Measurements from ENCODE around the gene BCL2L13.
"Not testable (repeated sequence)": the region's sequence is repeated elsewhere in the genome, so short reads cannot be mapped to it uniquely, and the experiment has no call there.

The BCL2L13 gene

GRCh38 chr22:17697196-17697595 is 58.6 kb downstream of the BCL2L13 start:
- ATAC-seq, result not testable (repeated sequence)

GRCh38 chr22:17698276-17698675 is 59.7 kb downstream of the BCL2L13 start:
- ATAC-seq, result not testable (repeated sequence)

- ATAC-seq, result no peak
Observed at GRCh38 chr22:17698948-17699347, 60.4 kb downstream of the BCL2L13 start.

DNA sequence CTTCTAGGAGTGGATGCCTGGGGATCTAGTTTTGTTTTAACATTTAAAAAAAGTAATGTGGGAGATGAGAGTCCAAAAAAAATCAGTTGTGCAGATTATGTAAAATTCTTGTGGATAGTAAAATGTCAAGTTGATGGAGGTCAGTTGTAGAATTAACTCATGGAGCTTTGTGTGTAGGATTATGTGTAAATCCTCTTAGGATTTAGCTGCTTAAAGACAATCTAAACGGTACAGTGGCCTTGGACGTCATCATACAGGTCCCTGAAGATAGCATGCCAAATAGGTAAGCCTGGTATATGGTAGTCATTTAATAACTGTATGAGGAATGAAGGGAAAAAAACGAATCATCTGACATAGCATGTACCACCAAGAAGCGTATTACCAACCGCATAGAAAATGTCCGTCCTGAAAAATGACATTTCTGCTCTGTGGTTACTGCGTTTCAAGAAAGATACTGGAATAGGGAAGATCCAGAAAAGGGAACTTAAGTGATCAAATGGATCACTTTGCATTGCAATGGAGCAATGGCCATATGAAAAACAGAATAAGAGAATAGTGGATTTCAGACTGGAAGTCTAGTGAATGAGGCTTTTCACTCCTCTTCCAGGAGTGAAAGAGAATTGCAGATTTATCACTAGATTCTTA is 61.3 kb downstream of the BCL2L13 start:
- ATAC-seq, result no peak

GRCh38 chr22:17700778-17701177 is 62.2 kb downstream of the BCL2L13 start:
- no peak for ATAC-seq

GRCh38 chr22:17703811-17704210 is 65.3 kb downstream of the BCL2L13 start:
- ATAC-seq, result no peak

- no peak for ATAC-seq
Observed at GRCh38 chr22:17705546-17705945, 67.0 kb downstream of the BCL2L13 start.

- ATAC-seq, result peak; percentile 95 to 97
Observed at GRCh38 chr22:17705951-17706900, 67.7 kb downstream of the BCL2L13 start.

GRCh38 chr22:17706947-17707346 is 68.4 kb downstream of the BCL2L13 start:
- ATAC-seq, result no peak

GRCh38 chr22:17707526-17707925 is 69.0 kb downstream of the BCL2L13 start:
- no peak for ATAC-seq

DNA sequence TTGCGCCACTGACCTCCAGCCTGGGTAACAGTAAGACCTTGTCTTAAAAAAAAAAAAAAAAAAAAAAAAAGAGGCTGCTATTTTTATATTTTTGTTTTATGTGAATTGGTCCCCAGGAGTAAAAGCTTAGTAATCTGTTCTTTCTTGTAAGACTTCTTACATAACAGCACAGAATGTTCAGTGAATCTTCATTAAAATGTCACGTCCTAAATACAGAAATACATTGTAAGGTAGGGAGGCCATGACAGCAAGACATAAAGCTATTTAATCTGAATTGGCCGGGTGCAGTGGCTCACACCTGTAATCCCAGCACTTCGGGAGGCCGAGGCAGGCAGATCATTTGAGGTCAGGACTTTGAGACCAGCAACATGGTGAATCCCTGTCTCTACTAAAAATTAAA is 71.5 kb downstream of the BCL2L13 start:
- ATAC-seq, result no peak

DNA sequence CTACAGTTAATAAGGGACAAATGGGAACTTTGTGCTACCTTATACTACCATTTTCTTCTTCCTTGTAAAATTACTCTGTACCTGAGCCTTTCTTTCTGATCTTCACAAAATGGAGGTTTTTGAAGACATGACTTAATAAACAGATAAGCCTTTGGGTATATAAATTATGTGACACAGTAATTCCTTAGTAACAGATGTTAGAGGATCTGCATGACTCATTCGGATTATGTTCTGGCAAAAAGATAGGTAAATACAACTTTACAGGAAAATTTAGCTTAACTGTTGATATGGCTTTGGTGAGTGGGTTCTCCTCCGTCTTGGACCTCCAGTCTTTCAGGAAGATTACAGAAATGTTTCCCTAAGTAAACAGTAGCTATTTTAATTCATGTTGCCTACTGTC is 73.9 kb downstream of the BCL2L13 start:
- no peak for ATAC-seq

DNA sequence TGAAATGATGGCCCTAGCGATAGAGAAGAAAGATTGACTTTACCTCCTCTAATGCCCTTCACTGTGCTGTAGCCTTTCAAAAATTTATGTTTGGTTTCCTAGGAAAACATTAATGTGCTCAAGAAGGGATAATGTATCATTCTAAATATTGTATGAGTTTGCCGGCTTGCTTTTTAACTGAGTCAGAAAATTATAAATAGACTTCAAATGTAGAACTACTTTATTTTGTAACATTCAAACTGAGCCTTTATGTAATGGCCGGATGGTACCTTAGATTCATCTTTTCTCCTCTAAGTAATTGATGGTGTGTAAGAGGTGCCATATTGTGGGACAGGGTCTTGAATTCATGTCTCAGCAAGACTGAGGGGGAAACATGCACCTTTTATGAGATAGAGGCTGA is 78.0 kb downstream of the BCL2L13 start:
- ATAC-seq, result no peak

- ATAC-seq, result no peak
Observed at GRCh38 chr22:17717708-17718107, 79.2 kb downstream of the BCL2L13 start.

- ATAC-seq, result no peak
Observed at GRCh38 chr22:17719911-17720310, 81.4 kb downstream of the BCL2L13 start.

DNA sequence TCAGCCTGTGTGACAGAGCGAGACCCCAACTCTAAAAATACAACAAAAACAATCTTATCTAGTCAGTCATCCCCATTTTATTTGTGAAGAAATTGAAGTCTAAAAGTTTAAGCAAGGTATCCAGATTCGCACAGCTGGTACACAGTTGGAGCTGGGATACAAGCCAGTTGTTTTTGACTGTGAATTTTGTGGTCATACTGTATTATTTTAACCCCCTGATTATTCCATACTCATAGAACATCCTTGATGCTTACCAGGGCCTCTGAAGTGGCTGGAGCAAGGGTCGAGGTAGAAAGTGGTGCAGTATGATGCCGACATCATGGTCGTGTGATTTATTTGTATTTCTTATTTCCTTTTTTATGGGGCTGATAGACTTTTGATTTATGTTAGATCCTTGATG is 85.7 kb downstream of the BCL2L13 start:
- no peak for ATAC-seq

DNA sequence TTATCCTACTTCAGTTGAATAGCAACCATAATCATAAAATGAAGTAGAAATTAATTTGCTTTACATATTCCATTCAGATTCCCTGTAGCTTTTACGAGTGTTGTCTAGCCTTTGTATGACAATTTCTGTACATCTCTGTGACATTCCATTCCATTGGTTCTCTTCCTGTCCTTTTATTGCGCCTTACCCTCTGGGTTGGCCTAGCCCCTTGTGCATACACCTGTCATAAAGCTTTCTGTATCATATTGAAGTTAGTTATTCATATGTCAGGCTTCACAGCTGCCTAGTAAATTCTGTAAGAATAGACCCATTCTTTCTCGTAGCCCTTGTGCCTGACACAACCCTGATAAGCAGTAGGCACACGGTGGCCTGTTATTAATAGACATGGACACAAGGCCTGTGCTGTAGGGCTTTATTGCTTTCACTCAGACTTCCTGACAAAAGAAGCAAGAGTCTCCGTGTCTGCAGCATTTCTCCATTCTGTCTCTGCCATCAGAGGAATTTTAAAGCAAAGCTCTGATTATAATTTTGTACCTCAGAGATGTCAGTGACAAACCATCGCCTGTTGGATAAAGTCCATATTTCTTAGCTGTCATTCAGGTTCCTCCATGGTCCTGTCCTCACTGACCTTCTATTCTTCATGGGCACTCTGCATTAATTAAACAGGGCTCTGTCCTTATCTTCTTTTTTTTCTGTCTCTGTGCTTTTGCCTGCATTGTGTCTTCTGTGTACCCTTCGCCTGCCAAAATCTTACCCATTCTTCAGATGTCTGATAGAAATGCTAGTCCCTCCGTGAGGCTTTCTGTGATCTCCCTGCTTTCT is 86.3 kb downstream of the BCL2L13 start:
- no peak for ATAC-seq

GRCh38 chr22:17725500-17725796 is 86.9 kb downstream of the BCL2L13 start:
- no peak for ATAC-seq

- no peak for ATAC-seq
Observed at GRCh38 chr22:17726006-17726927, 87.7 kb downstream of the BCL2L13 start.

DNA sequence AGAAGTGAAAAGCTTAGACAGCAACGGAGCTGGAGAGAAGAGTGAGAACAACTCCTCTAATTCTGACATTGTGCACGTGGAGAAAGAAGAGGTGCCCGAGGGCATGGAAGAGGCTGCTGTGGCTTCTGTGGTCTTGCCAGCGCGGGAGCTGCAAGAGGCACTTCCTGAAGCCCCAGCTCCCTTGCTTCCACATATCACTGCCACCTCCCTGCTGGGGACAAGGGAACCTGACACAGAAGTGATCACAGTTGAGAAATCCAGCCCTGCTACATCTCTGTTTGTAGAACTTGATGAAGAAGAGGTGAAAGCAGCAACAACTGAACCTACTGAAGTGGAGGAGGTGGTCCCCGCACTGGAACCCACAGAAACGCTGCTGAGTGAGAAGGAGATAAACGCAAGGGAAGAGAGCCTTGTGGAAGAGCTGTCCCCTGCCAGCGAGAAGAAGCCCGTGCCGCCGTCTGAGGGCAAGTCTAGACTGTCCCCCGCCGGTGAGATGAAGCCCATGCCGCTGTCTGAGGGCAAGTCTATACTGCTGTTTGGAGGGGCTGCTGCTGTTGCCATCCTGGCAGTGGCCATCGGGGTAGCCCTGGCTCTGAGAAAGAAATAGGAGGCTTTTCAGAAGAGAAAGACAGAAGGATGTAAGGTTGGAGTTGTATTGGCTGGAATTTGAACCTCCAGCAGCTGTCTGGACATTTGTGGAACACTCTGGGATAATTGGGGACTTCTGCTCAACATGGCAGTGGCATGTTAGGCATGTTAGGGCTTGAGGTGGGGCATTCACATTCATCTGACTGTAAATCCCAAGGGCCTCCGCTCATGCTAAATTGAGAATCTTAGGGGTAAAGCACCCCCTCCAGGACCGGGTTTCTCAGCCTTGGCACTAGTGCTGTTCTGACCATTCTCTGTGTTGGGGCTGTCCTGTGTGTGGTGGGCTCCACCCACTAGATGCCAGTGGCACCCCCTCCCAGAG is 88.7 kb downstream of the BCL2L13 start:
- no peak for ATAC-seq

DNA sequence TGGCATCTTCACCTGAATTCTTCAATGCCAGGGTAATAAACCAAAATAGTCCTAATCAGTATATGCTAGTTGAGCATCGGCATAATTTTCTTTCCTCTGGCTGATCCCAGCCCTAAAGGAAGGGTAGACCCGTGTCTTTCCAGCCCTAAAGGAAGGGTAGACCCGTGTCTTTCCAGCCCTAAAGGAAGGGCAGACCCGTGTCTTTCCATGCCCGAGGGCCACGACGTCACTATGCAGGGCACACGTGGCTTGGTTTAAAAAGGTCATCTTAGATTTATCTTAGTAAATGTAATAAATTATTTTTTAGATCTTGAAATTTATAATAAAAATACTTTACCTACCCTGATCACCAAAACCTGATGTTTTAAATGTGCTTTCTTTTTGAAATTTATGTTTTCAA is 90.2 kb downstream of the BCL2L13 start:
- no peak for ATAC-seq

All from activated CD4-positive, CD25-positive, alpha-beta regulatory T cell treated with anti-CD3 and anti-CD28 coated beads, Interleukin-2, amount 50 U/mL, for 24 hours (primary cell).